Activated CD4-positive, alpha-beta memory T cell treated with anti-CD3 and anti-CD28 coated beads, Interleukin-2, amount 10 ng/mL, durations not matched to agents 7 days and 5 days (primary cell): ENCODE measurements around the gene ZNF140. TPM values are rescaled to one million over a fixed set of nuclear protein-coding genes. Genes with fewer than 3 reads are reported as not detected.

Experiments
- CTCF ChIA-PET: fragments of 350-600 bp; sonication (Branson Sonifier 250); formaldehyde crosslinking; loops from one replicate; lab custom pipeline; 2021; ENCODE audit warnings: antibody characterized with exemption, inconsistent platforms; lab: Charles Lee
- POLR2A ChIA-PET: fragments of 350-600 bp; sonication (Branson Sonifier 250); formaldehyde crosslinking; loops from one replicate; lab custom pipeline; 2021; ENCODE audit warnings: antibody characterized with exemption; lab: Charles Lee
- DNase-seq: peaks from one replicate; pipeline ENCODE4 v3.0.0-alpha.2; 2020
- H3K27ac Mint-ChIP-seq: one replicate; pipeline ENCODE4 v1.8.0; 2021; ENCODE audit warnings: mild to moderate bottlenecking, mixed read lengths
- H3K27me3 Mint-ChIP-seq: one replicate; pipeline ENCODE4 v1.8.0; 2021; ENCODE audit warnings: mixed read lengths
- H3K36me3 Mint-ChIP-seq: one replicate; pipeline ENCODE4 v1.8.0; 2021; ENCODE audit warnings: low read depth, mixed read lengths
- H3K4me1 Mint-ChIP-seq: one replicate; pipeline ENCODE4 v1.8.0; 2021; ENCODE audit warnings: mixed read lengths
- H3K4me3 Mint-ChIP-seq: one replicate; pipeline ENCODE4 v1.8.0; 2021; ENCODE audit warnings: mild to moderate bottlenecking, mixed read lengths
- H3K9me3 Mint-ChIP-seq: one replicate; pipeline ENCODE4 v1.8.0; 2021; ENCODE audit warnings: mixed read lengths
- total RNA-seq, 2 experiments: library from RNA; stranded (reverse); gene quantifications; one replicate each; pipeline ENCODE4 v1.2.3, GENCODE V29; 2021

ZNF140 gene
- total RNA-seq, 2 experiments from 2014 or later: 15.8 to 18.8 TPM

DNA sequence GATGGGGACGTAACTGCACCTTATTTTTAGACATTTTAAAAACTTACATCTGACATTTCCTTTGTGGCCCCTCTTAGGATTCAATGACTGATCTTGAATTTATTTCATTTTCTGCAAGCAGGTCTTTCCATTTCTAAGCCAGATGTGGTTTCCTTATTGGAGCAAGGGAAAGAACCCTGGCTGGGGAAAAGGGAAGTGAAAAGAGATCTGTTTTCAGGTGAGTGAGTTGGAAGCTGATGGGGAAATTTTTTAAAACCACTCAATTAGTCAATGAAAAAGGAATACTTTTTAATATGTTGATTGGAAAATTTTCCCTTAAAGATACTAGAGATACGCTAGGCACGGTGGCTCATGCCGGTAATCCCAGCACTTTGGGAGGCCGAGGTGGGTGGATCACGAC lies 2.6 kb downstream of the ZNF140 start:
- Mint-ChIP-seq H3K9me3 (peaks cover 44% of the 10 kb centered on the region), H3K27ac (no peak overlapping the region), H3K4me3 (no peak overlapping the region), H3K4me1 (peaks cover 11% of the 10 kb centered on the region), H3K36me3 (peaks cover 73% of the 10 kb centered on the region), H3K27me3 (no peaks in the 10 kb centered on the region)
- CTCF ChIA-PET: interaction anchor here (0.6 kb wide), 1 partner anchor 664 kb away, joined by 5 read pairs; no protein-coding TSS in a partner anchor
- no peak for DNase-seq
- POLR2A ChIA-PET: no interaction called here

- no peak for DNase-seq
- Mint-ChIP-seq H3K9me3 (peaks cover 78% of the 10 kb centered on the region), H3K27ac (no peak overlapping the region), H3K4me3 (no peak overlapping the region), H3K36me3 (peaks cover 86% of the 10 kb centered on the region), H3K4me1 (no peaks in the 10 kb centered on the region), H3K27me3 (no peaks in the 10 kb centered on the region)
- CTCF ChIA-PET: no interaction called here
- POLR2A ChIA-PET: no interaction called here
Observed at GRCh38 chr12:133105620-133106019, 24.9 kb downstream of the ZNF140 start.

- no peaks in the 10 kb centered on the region for H3K27me3 Mint-ChIP-seq
- ChIA-PET CTCF (no interaction called here), POLR2A (no interaction called here)
- no peak overlapping the region for H3K4me3 Mint-ChIP-seq
- DNase-seq: no peak
- no peaks in the 10 kb centered on the region for H3K4me1 Mint-ChIP-seq
- H3K27ac Mint-ChIP-seq: no peak overlapping the region
- H3K9me3 Mint-ChIP-seq: peaks cover 78% of the 10 kb centered on the region
- H3K36me3 Mint-ChIP-seq: peaks cover 83% of the 10 kb centered on the region
Observed at GRCh38 chr12:133106253-133106652, 25.5 kb downstream of the ZNF140 start.

DNA sequence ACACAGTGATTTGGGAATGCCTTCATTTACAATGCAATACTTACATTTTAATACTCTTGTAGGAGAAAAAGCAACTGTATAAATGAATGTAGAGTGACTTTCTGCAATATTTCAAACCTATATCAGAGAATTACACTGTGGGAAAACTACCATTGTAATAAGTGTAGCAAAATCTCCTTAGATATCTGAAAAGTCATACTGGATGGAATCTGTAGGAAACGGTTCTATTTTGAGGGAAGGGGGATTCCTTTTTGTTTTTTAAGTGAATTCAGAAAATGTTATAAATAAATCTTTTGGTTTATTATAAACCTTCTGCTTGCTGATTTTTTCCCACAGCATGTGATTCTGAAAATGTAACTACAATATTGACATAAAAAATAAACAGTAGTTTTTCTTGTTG lies 26.4 kb downstream of the ZNF140 start:
- no peak overlapping the region for H3K4me3 Mint-ChIP-seq
- ChIA-PET POLR2A (no interaction called here), CTCF (no interaction called here)
- peaks cover 76% of the 10 kb centered on the region for H3K9me3 Mint-ChIP-seq
- H3K27me3 Mint-ChIP-seq: no peaks in the 10 kb centered on the region
- DNase-seq: no peak
- no peak overlapping the region for H3K27ac Mint-ChIP-seq
- H3K36me3 Mint-ChIP-seq: peaks cover 80% of the 10 kb centered on the region
- no peaks in the 10 kb centered on the region for H3K4me1 Mint-ChIP-seq

DNA sequence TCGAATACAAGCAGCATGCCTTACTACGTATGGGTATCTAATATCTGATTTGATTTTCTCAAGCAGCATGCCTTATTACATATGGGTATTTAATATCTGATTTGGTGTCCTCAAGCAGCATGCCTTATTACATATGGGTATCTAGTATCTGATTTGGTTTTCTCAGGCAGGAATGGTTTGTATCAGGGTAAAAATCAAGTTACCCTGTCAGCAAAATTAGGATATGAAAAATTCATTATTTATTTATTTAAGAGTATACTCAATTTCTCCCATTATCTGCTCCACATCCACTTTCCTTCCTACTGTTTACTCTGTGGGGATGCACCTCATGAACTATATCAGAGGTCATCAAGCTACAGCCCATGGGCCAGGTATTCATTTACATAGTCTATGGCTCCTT lies 27.4 kb downstream of the ZNF140 start:
- Mint-ChIP-seq H3K9me3 (peaks cover 76% of the 10 kb centered on the region), H3K4me3 (no peak overlapping the region), H3K27ac (no peak overlapping the region), H3K27me3 (no peaks in the 10 kb centered on the region), H3K36me3 (peaks cover 71% of the 10 kb centered on the region), H3K4me1 (no peaks in the 10 kb centered on the region)
- ChIA-PET POLR2A (no interaction called here), CTCF (no interaction called here)
- DNase-seq: no peak

DNA sequence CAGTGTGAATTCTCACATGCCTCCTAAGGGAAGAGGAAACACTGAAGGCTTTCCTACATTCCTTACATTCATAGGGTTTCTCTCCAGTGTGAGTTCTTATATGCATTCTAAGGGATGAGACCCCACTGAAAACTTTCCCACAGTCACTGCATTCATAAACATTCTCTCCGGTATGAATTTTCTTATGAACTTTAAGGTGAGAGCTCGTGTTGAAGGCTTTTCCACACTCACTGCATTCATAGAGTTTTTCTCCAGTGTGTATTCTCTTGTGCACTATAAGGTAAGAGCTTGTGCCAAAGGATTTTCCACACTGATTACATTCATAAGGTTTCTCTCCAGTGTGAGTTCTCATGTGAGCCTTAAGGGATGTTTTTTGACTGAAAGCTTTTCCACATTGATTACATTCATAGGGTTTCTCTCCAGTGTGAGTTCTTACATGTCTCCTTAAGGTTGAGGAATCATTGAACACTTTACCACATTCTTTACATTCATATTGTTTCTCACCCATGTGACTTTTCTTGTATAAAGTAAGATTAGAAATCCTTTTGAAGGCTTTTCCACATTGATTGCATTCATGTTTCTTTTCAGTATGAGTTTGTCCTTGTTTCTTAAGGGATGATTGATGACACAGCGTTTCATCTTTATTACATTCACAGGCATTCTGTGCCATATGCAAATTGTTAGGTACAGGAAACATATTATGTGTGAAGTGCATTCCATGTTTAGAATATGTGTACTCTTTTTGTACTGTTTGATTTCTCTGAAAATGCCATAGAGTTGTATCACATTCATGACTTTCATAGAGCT lies 39.9 kb downstream of the ZNF140 start:
- POLR2A ChIA-PET: interaction anchor here (1.8 kb wide), 1 partner anchor 10 kb away, joined by 5 read pairs; the partner anchor contains the start of genes ZNF10 and ZNF891
- DNase-seq: no peak
- Mint-ChIP-seq H3K27me3 (no peaks in the 10 kb centered on the region), H3K27ac (no peak overlapping the region), H3K4me1 (no peaks in the 10 kb centered on the region), H3K4me3 (no peak overlapping the region), H3K9me3 (peaks cover 77% of the 10 kb centered on the region), H3K36me3 (peaks cover 64% of the 10 kb centered on the region)
- CTCF ChIA-PET: interaction anchor here (1.4 kb wide), 1 partner anchor 10 kb away, joined by 4 read pairs; the partner anchor contains the start of genes ZNF10 and ZNF891

DNA sequence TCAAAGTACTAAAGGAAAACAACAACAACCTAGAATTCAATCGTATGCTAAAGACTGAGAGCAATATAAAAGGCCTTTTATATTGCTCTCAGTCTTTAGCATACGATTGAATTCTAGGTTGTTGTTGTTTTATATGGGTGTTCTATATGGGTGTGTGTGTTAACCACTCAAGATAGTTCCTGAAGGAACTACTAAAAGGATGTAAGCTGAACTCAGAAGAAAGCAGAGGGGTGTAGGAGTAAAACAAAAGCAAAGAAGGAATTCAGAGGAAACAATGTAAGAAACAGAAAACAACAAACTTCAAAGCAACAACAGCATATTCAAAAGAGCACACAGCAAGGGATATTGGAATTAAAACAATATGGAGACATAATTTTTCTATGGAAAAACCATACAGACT lies 44.0 kb downstream of the ZNF140 start:
- Mint-ChIP-seq H3K27me3 (no peaks in the 10 kb centered on the region), H3K36me3 (peaks cover 71% of the 10 kb centered on the region), H3K4me3 (no peak overlapping the region), H3K9me3 (peaks cover 64% of the 10 kb centered on the region), H3K4me1 (peaks cover 11% of the 10 kb centered on the region), H3K27ac (no peak overlapping the region)
- POLR2A ChIA-PET: no interaction called here
- CTCF ChIA-PET: no interaction called here
- no peak for DNase-seq

- Mint-ChIP-seq H3K27me3 (no peaks in the 10 kb centered on the region), H3K36me3 (peaks cover 67% of the 10 kb centered on the region), H3K4me1 (peaks cover 27% of the 10 kb centered on the region), H3K9me3 (peaks cover 47% of the 10 kb centered on the region), H3K27ac (peak overlapping the region; percentile 100), H3K4me3 (peak overlapping the region; percentile 95)
- ChIA-PET CTCF (interaction anchor here (0.6 to 1.5 kb wide), 5 partner anchors 48 to 144 kb away, joined by 3 to 6 read pairs (median 4); partner anchors contain the start of genes ZNF26 and ZNF268), POLR2A (interaction anchor here (1.0 to 1.9 kb wide), 8 partner anchors 9 to 242 kb away, joined by 3 to 8 read pairs (median 5); partner anchors contain the start of genes CHFR, ZNF140, ZNF26 and ZNF84)
- no peak for DNase-seq
Observed at GRCh38 chr12:133129368-133130037, 48.8 kb downstream of the ZNF140 start.

GRCh38 chr12:133130038-133130807 lies 49.5 kb downstream of the ZNF140 start, which contains the start of the genes ZNF10 and ZNF891:
ZNF10 (plus strand) TSS chr12:133130627; CDS start chr12:133144493, 13,866 bp downstream.
ZNF891 (minus strand) TSS chr12:133130274; CDS start chr12:133121918, 8,356 bp downstream.
- peaks cover 45% of the 10 kb centered on the region for H3K9me3 Mint-ChIP-seq
- POLR2A ChIA-PET: interaction anchor here (0.6 to 1.9 kb wide), 11 partner anchors 8 to 243 kb away, joined by 3 to 10 read pairs (median 5); partner anchors contain the start of genes CHFR, ZNF140, ZNF26 and ZNF268
- DNase-seq: peak; percentile 96
- CTCF ChIA-PET: interaction anchor here (0.6 to 1.5 kb wide), 7 partner anchors 9 to 226 kb away, joined by 3 to 6 read pairs (median 4); partner anchors contain the start of genes ZNF26 and ZNF268
- H3K4me3 Mint-ChIP-seq: peak within 1 kb of the TSS; percentile 95
- peaks cover 27% of the 10 kb centered on the region for H3K4me1 Mint-ChIP-seq
- peak within 1 kb of the TSS; percentile 100 for H3K27ac Mint-ChIP-seq
- H3K27me3 Mint-ChIP-seq: no peaks in the 10 kb centered on the region
- peaks cover 68% of the 10 kb centered on the region for H3K36me3 Mint-ChIP-seq

- Mint-ChIP-seq H3K36me3 (peaks cover 68% of the 10 kb centered on the region), H3K9me3 (peaks cover 44% of the 10 kb centered on the region), H3K4me3 (peak overlapping the region; percentile 95), H3K27me3 (no peaks in the 10 kb centered on the region), H3K4me1 (peaks cover 27% of the 10 kb centered on the region), H3K27ac (peak overlapping the region; percentile 100)
- no peak for DNase-seq
- ChIA-PET POLR2A (interaction anchor here (0.6 to 1.9 kb wide), 9 partner anchors 9 to 243 kb away, joined by 3 to 10 read pairs (median 5); partner anchors contain the start of genes CHFR, ZNF140, ZNF26 and ZNF268), CTCF (interaction anchor here (0.8 to 1.5 kb wide), 5 partner anchors 9 to 226 kb away, joined by 3 to 6 read pairs (median 5); partner anchors contain the start of genes ZNF26 and ZNF268)
Observed at GRCh38 chr12:133130808-133131128, 50.0 kb downstream of the ZNF140 start.

GRCh38 chr12:133135747-133136146 lies 55.0 kb downstream of the ZNF140 start:
- CTCF ChIA-PET: no interaction called here
- Mint-ChIP-seq H3K36me3 (peaks cover 74% of the 10 kb centered on the region), H3K27ac (no peak overlapping the region), H3K9me3 (peaks cover 68% of the 10 kb centered on the region), H3K4me3 (no peak overlapping the region), H3K4me1 (peaks cover 10% of the 10 kb centered on the region), H3K27me3 (no peaks in the 10 kb centered on the region)
- POLR2A ChIA-PET: no interaction called here
- DNase-seq: no peak

DNA sequence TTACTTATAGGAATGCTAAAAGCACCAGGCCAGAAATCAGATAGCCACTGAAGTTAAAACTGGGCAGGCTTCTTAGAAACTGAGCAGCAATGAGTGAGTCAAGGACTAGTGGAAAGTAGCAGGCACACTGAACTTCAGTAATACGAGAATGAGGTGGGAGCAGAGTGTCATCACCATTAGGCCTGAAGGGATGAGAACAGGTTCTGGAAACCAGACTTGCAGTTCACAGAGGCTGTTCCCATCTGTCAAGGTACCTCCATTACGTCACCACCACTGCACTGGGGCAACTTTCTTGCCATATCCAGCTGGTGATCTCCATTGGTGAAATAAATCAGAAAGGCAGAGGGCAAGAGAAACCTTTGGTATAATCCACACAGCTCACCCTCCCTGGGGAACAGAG lies 65.3 kb downstream of the ZNF140 start:
- H3K9me3 Mint-ChIP-seq: peaks cover 62% of the 10 kb centered on the region
- H3K27ac Mint-ChIP-seq: no peak overlapping the region
- H3K4me1 Mint-ChIP-seq: no peaks in the 10 kb centered on the region
- DNase-seq: no peak
- no peak overlapping the region for H3K4me3 Mint-ChIP-seq
- CTCF ChIA-PET: no interaction called here
- no peaks in the 10 kb centered on the region for H3K27me3 Mint-ChIP-seq
- peaks cover 62% of the 10 kb centered on the region for H3K36me3 Mint-ChIP-seq
- POLR2A ChIA-PET: no interaction called here
